Measurements from ENCODE around the gene PDZD4. TPM values are rescaled to one million over a fixed set of nuclear protein-coding genes. Genes with fewer than 3 reads are reported as not detected.

Gene PDZD4
- polyA plus RNA-seq, 1 donor (not counting 4 experiments of a cell fraction or from before 2014, with no cell fraction given), result 0.05 TPM

DNA sequence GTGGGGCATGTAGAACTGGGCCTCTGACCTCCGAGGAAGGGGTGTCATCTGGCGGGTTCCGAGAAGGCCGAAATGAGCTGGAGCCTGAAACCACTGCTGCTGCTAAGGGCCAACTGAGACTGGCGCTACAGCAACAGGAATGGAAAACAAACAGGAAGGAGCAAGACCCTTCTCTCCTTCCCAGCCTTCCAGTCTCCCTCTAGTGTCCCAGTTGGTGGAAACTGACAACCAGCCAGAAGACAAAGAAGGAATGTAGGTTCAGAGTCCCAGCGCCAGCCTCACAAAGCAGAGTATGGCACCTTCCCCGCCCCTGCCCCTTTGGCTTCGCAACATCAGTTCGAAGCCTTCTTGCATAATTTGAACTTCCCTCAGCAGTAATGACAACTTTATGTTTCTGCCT is 24.4 kb upstream of the PDZD4 start:
- Histone ChIP-seq H4K20me1 (ENCODE audit: control insufficient read depth, extremely low read depth, insufficient read depth, low read length) (no peaks in the 10 kb centered on the region), H3K27ac (ENCODE audit: control insufficient read depth, insufficient read depth, low read length) (no peak overlapping the region), H3K4me1 (ENCODE audit: control insufficient read depth, extremely low read depth, insufficient read depth, low read length) (no peaks in the 10 kb centered on the region), H2AFZ (ENCODE audit: control insufficient read depth, low read length) (no peak overlapping the region), H3K9me3 (ENCODE audit: control insufficient read depth, low read depth, low read length) (no peaks in the 10 kb centered on the region), H3K27me3 (ENCODE audit: control insufficient read depth, extremely low read depth, insufficient read depth, low read length) (no peaks in the 10 kb centered on the region), H3K9me1 (ENCODE audit: control insufficient read depth, extremely low read depth, insufficient read depth, low read length) (no peaks in the 10 kb centered on the region), H3K4me2 (ENCODE audit: control insufficient read depth, extremely low read depth, insufficient read depth, low read depth, low read length) (no peak overlapping the region), H3K36me3 (ENCODE audit: control insufficient read depth in 2 of 2, extremely low read depth in 1 of 2, insufficient read depth in 2 of 2, low read length in 2 of 2) (no peaks in the 10 kb centered on the region), H3K9ac (ENCODE audit: control insufficient read depth, extremely low read depth, insufficient read depth, low read length) (no peak overlapping the region), H3K4me3 (ENCODE audit: control insufficient read depth in 2 of 3, extremely low read depth in 1 of 3, insufficient read depth in 2 of 3, low read depth in 1 of 3, low read length in 3 of 3) (no peak overlapping the region), H3K79me2 (ENCODE audit: control insufficient read depth, insufficient read depth, low read length) (no peaks in the 10 kb centered on the region)
- TF ChIP-seq, protein P1, sequence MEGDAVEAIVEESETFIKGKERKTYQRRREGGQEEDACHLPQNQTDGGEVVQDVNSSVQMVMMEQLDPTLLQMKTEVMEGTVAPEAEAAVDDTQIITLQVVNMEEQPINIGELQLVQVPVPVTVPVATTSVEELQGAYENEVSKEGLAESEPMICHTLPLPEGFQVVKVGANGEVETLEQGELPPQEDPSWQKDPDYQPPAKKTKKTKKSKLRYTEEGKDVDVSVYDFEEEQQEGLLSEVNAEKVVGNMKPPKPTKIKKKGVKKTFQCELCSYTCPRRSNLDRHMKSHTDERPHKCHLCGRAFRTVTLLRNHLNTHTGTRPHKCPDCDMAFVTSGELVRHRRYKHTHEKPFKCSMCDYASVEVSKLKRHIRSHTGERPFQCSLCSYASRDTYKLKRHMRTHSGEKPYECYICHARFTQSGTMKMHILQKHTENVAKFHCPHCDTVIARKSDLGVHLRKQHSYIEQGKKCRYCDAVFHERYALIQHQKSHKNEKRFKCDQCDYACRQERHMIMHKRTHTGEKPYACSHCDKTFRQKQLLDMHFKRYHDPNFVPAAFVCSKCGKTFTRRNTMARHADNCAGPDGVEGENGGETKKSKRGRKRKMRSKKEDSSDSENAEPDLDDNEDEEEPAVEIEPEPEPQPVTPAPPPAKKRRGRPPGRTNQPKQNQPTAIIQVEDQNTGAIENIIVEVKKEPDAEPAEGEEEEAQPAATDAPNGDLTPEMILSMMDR (optimal IDR thresholded peaks at IDR 0.05 in 1 of 3, IDR thresholded peaks at IDR 0.05 in 1 of 3, conservative IDR thresholded peaks at IDR 0.05 in 1 of 3; ENCODE audit: extremely low read depth in 1 of 3, insufficient read depth in 2 of 3, low read length in 3 of 3), result no peak
- TF ChIP-seq EZH2 (IDR thresholded peaks at IDR 0.05; ENCODE audit: low read length), result no peak
- dilution Hi-C loops (cut with MboI; ENCODE audit: extremely low pct_ligation_motif_present, low sequenced_read_pairs), result no loop called here
- DNase-seq (ENCODE audit: low read depth, low spot score) (no peak), FAIRE-seq (no peak)

DNA sequence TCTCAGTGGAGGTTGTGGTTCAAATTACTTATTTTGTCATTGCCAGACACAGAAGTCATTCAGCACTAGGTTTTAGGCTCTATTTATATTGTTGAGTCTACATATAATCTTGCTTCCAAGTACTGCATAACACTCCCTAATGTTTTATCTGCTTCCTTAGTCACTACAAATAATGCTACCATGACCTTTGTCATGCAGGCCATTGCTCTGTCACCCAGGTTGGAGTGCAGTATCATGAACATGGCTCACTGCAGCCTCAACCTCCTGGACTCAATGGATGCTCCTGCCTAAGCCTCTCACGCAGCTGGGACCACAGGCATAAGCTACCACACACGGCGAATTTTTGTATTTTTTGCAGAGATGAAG is 23.5 kb upstream of the PDZD4 start:
- no peak overlapping the region for H3K4me2 ChIP-seq (ENCODE audit: control insufficient read depth, extremely low read depth, insufficient read depth, low read depth, low read length)
- no peaks in the 10 kb centered on the region for H3K79me2 ChIP-seq (ENCODE audit: control insufficient read depth, insufficient read depth, low read length)
- no peak overlapping the region for H3K9ac ChIP-seq (ENCODE audit: control insufficient read depth, extremely low read depth, insufficient read depth, low read length)
- TF ChIP-seq, protein P1 (optimal IDR thresholded peaks at IDR 0.05 in 1 of 3, IDR thresholded peaks at IDR 0.05 in 1 of 3, conservative IDR thresholded peaks at IDR 0.05 in 1 of 3; ENCODE audit: extremely low read depth in 1 of 3, insufficient read depth in 2 of 3, low read length in 3 of 3), result no peak
- TF ChIP-seq EZH2 (IDR thresholded peaks at IDR 0.05; ENCODE audit: low read length), result no peak
- no peaks in the 10 kb centered on the region for H3K4me1 ChIP-seq (ENCODE audit: control insufficient read depth, extremely low read depth, insufficient read depth, low read length)
- no peaks in the 10 kb centered on the region for H3K27me3 ChIP-seq (ENCODE audit: control insufficient read depth, extremely low read depth, insufficient read depth, low read length)
- dilution Hi-C loops (cut with MboI; ENCODE audit: extremely low pct_ligation_motif_present, low sequenced_read_pairs), result no loop called here
- H3K9me3 ChIP-seq (ENCODE audit: control insufficient read depth, low read depth, low read length), result no peaks in the 10 kb centered on the region
- FAIRE-seq (no peak), DNase-seq (ENCODE audit: low read depth, low spot score) (no peak)
- H3K36me3 ChIP-seq (ENCODE audit: control insufficient read depth in 2 of 2, extremely low read depth in 1 of 2, insufficient read depth in 2 of 2, low read length in 2 of 2), result no peaks in the 10 kb centered on the region
- no peak overlapping the region for H3K27ac ChIP-seq (ENCODE audit: control insufficient read depth, insufficient read depth, low read length)
- H3K9me1 ChIP-seq (ENCODE audit: control insufficient read depth, extremely low read depth, insufficient read depth, low read length), result no peaks in the 10 kb centered on the region
- H2AFZ ChIP-seq (ENCODE audit: control insufficient read depth, low read length), result no peak overlapping the region
- no peaks in the 10 kb centered on the region for H4K20me1 ChIP-seq (ENCODE audit: control insufficient read depth, extremely low read depth, insufficient read depth, low read length)
- no peak overlapping the region for H3K4me3 ChIP-seq (ENCODE audit: control insufficient read depth in 2 of 3, extremely low read depth in 1 of 3, insufficient read depth in 2 of 3, low read depth in 1 of 3, low read length in 3 of 3)

All from keratinocyte (primary cell).